ENCODE data around the gene AJUBA.
A peak's percentile ranks its signal among the peaks of the same experiment; 100 is the strongest.

Gene AJUBA

DNA sequence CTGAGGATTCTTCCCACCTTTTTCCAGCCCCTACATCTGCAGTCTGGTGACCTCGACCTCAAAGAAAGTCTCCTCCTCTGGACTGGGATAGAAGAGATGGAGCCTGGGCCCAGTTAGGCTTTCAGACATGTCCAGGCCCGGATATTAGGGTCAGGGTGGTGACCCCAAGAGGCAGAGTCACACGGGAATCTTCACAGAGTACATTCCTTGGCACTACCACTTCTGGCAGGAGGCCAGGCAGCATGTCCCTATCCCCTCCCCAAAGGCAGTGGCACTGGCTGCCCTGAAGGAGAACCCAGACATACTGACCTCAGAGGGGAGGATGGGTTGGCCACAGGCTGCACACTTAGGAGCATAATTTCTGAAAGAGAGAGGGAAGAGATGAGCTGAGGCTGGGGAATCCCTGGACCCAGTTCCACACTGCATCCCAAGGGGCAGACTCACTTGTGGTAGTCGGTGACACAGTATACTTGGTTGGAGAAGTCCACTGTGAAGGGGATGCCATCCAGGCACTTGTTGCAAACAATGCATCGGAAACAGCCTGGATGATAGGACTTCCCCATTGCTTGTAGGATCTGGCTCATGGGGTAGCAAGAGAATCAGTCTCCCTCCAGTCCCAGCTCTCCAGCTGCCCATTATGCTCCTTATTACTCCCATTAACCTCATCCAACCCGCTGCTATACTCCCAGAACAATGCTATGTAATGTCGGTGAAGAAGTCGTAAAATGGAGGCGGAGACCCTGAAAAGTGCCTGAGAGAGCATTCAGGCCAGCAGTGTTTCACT, 7.6 kb downstream of the AJUBA start:
- Histone ChIP-seq H3K9ac (ENCODE audit: low read depth, low read length, poor library complexity, severe bottlenecking) (no peak overlapping the region), H3K4me2 (ENCODE audit: low read depth, low read length, poor library complexity, severe bottlenecking) (no peak overlapping the region), H3K4me3 (ENCODE audit: low read length, poor library complexity, severe bottlenecking) (no peak overlapping the region), H3K36me3 (ENCODE audit: insufficient read depth, low read length) (peaks cover 11% of the 10 kb centered on the region; the same call in 1 of the 2 replicates), H3K9me2 (replicated peaks; ENCODE audit: low read depth, low read length) (no peaks in the 10 kb centered on the region), H3K79me2 (ENCODE audit: insufficient read depth, low read length) (peaks cover 10% of the 10 kb centered on the region; the same call in 1 of the 2 replicates), H2AFZ (ENCODE audit: low read length) (no peak overlapping the region), H3K9me3 (ENCODE audit: insufficient read depth, low read depth, low read length) (no peaks in the 10 kb centered on the region), H3F3A (ENCODE audit: low read depth) (no peaks in the 10 kb centered on the region), H3K4me1 (ENCODE audit: insufficient read depth, low read length, poor library complexity, severe bottlenecking) (peaks cover 15% of the 10 kb centered on the region), H4K20me1 (ENCODE audit: insufficient read depth, low read length, poor library complexity, severe bottlenecking) (no peaks in the 10 kb centered on the region), H3K27me3 (ENCODE audit: insufficient read depth, low read length, poor library complexity, severe bottlenecking) (no peaks in the 10 kb centered on the region)
- no peak for TF ChIP-seq EZH2phosphoT487 (IDR thresholded peaks at IDR 0.05; ENCODE audit: borderline replicate concordance)
- TF ChIP-seq, protein P1, sequence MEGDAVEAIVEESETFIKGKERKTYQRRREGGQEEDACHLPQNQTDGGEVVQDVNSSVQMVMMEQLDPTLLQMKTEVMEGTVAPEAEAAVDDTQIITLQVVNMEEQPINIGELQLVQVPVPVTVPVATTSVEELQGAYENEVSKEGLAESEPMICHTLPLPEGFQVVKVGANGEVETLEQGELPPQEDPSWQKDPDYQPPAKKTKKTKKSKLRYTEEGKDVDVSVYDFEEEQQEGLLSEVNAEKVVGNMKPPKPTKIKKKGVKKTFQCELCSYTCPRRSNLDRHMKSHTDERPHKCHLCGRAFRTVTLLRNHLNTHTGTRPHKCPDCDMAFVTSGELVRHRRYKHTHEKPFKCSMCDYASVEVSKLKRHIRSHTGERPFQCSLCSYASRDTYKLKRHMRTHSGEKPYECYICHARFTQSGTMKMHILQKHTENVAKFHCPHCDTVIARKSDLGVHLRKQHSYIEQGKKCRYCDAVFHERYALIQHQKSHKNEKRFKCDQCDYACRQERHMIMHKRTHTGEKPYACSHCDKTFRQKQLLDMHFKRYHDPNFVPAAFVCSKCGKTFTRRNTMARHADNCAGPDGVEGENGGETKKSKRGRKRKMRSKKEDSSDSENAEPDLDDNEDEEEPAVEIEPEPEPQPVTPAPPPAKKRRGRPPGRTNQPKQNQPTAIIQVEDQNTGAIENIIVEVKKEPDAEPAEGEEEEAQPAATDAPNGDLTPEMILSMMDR (conservative IDR thresholded peaks at IDR 0.05; ENCODE audit: low read length) = no peak

DNA sequence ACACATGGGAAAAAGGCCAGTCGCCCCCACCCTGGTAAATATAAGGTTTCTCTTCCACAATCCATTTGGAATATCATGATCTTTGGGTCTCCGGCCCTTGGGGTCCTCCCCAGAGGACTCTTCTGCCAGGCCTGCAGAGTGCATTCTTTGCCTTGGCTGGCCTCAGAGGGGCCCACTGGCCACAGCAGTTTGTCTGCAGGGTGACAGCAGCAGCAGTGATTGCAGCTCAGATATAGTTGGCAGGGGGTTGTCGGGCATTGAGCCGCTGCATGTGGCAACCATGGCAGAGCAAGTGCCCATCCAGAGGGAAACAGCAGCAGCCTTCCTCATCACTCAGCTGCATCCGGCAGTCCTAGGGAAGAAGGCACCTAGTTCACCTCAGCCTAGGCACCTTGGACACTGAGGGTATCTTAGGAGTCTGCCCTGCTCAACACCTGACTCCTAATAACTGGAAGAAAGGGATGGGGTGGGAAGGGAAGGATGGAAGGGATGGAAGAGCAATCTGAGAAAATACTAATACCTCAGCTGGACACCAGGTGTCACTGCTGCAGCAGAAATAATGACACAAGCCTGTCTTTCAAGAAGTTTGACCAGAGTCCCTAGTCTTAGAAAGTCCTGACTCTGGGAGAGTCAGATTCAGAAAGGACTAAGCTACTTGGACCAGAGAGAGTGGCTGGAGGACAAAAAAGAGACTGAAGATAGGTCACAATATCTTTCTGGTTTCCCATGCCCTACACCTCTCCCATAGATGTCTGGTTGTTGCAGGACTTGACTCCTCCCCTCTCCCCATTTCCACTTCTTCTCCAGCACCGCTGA, 8.9 kb downstream of the AJUBA start:
- H3K79me2 ChIP-seq (ENCODE audit: insufficient read depth, low read length) = no peaks in the 10 kb centered on the region
- H3K4me1 ChIP-seq (ENCODE audit: insufficient read depth, low read length, poor library complexity, severe bottlenecking) = peaks cover 2% of the 10 kb centered on the region
- no peak overlapping the region for H3K4me2 ChIP-seq (ENCODE audit: low read depth, low read length, poor library complexity, severe bottlenecking)
- no peak overlapping the region for H2AFZ ChIP-seq (ENCODE audit: low read length)
- no peak overlapping the region for H3K9ac ChIP-seq (ENCODE audit: low read depth, low read length, poor library complexity, severe bottlenecking)
- no peak overlapping the region for H3K4me3 ChIP-seq (ENCODE audit: low read length, poor library complexity, severe bottlenecking)
- H4K20me1 ChIP-seq (ENCODE audit: insufficient read depth, low read length, poor library complexity, severe bottlenecking) = no peaks in the 10 kb centered on the region
- H3K9me2 ChIP-seq (replicated peaks; ENCODE audit: low read depth, low read length) = no peaks in the 10 kb centered on the region
- H3K9me3 ChIP-seq (ENCODE audit: insufficient read depth, low read depth, low read length) = no peaks in the 10 kb centered on the region
- no peaks in the 10 kb centered on the region for H3F3A ChIP-seq (ENCODE audit: low read depth)
- H3K36me3 ChIP-seq (ENCODE audit: insufficient read depth, low read length) = peaks cover 11% of the 10 kb centered on the region; the same call in 1 of the 2 replicates
- TF ChIP-seq, protein P1 (conservative IDR thresholded peaks at IDR 0.05; ENCODE audit: low read length) = peak; percentile 79
- TF ChIP-seq EZH2phosphoT487 (IDR thresholded peaks at IDR 0.05; ENCODE audit: borderline replicate concordance) = no peak
- H3K27me3 ChIP-seq (ENCODE audit: insufficient read depth, low read length, poor library complexity, severe bottlenecking) = no peaks in the 10 kb centered on the region

DNA sequence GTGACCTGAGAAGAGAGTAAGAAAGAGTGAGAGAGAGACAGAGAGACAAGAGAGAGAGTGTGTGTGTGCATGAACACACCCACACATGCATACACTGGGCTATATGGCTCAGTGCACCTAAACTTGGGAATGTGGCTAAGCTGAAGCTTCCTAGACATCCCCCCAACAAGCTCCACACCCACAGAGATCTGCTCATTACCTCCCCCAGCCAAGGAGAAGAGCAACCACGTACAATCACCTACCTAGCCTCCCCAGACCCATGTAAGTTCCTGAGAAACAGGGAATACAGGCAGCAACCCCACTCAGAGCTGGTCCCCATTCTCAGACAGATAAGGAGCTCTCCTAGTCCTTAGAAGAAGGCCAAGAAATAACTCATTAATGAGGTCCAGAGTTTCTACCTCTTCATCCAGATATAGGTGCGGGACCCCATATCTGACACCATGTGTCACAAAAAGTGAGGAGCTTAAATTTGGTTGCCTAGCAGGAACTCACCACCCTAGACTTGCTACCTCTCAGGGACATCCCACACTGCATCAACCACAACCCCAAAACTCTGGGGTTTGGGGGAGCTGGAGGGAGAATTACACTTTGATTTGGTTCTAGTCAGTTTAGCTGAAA, 9.9 kb downstream of the AJUBA start:
- H3K9me2 ChIP-seq (replicated peaks; ENCODE audit: low read depth, low read length) = no peaks in the 10 kb centered on the region
- H3K36me3 ChIP-seq (ENCODE audit: insufficient read depth, low read length) = peaks cover 11% of the 10 kb centered on the region; the same call in 1 of the 2 replicates
- H2AFZ ChIP-seq (ENCODE audit: low read length) = no peak overlapping the region
- no peaks in the 10 kb centered on the region for H3K4me1 ChIP-seq (ENCODE audit: insufficient read depth, low read length, poor library complexity, severe bottlenecking)
- TF ChIP-seq EZH2phosphoT487 (IDR thresholded peaks at IDR 0.05; ENCODE audit: borderline replicate concordance) = no peak
- TF ChIP-seq, protein P1 (conservative IDR thresholded peaks at IDR 0.05; ENCODE audit: low read length) = no peak
- H3K4me2 ChIP-seq (ENCODE audit: low read depth, low read length, poor library complexity, severe bottlenecking) = no peak overlapping the region
- no peaks in the 10 kb centered on the region for H3F3A ChIP-seq (ENCODE audit: low read depth)
- no peaks in the 10 kb centered on the region for H3K27me3 ChIP-seq (ENCODE audit: insufficient read depth, low read length, poor library complexity, severe bottlenecking)
- no peaks in the 10 kb centered on the region for H3K79me2 ChIP-seq (ENCODE audit: insufficient read depth, low read length)
- no peaks in the 10 kb centered on the region for H4K20me1 ChIP-seq (ENCODE audit: insufficient read depth, low read length, poor library complexity, severe bottlenecking)
- no peaks in the 10 kb centered on the region for H3K9me3 ChIP-seq (ENCODE audit: insufficient read depth, low read depth, low read length)
- H3K4me3 ChIP-seq (ENCODE audit: low read length, poor library complexity, severe bottlenecking) = no peak overlapping the region
- H3K9ac ChIP-seq (ENCODE audit: low read depth, low read length, poor library complexity, severe bottlenecking) = no peak overlapping the region
